Testis (tissue), 3 donors: ENCODE measurements around the gene FOXE1. TPM values are rescaled to one million over a fixed set of nuclear protein-coding genes. Genes with fewer than 3 reads are reported as not detected.

ENCODE experiments used
- DNase-seq: peaks from one replicate; pipeline ENCODE4 v3.0.0-alpha.2; 2019
- H3K27ac ChIP-seq, 2 donors: fragments of 200-600 bp; sonication (generic); one replicate each; pipeline ENCODE4 v1.5.1; 2019
- H3K27me3 ChIP-seq: fragments of 200-600 bp; sonication (generic); one replicate; pipeline ENCODE4 v1.5.1; 2019
- H3K36me3 ChIP-seq: fragments of 200-600 bp; sonication (generic); one replicate; pipeline ENCODE4 v1.5.1; 2017; ENCODE audit warnings: low read depth; ENCODE audit errors: missing control alignments
- H3K4me1 ChIP-seq: fragments of 200-600 bp; sonication (generic); one replicate; pipeline ENCODE4 v1.5.1; 2019
- H3K4me3 ChIP-seq, 2 donors: fragments of 200-600 bp; sonication (generic); one replicate each; pipeline ENCODE4 v1.5.1; 2017 to 2019
- H3K9me3 ChIP-seq: fragments of 200-600 bp; sonication (generic); one replicate; pipeline ENCODE4 v1.5.1; 2017
- POLR2A ChIP-seq: fragments of 450-650 bp; IDR thresholded peaks from one replicate; pipeline ENCODE4 v1.6.1; 2017; ENCODE audit warnings: antibody characterized with exemption, mild to moderate bottlenecking, moderate library complexity
- WGBS, 2 donors: methylation state at CpG; one replicate each; pipeline ENCODE4 v1.1.5; 2018; 5-methylcytosine and 5-hydroxymethylcytosine counted together
- intact Hi-C: fragments of 100-400 bp; cut with DNase I; formaldehyde crosslinking; loops from one replicate; pipeline ENCODE4 v1.15.1; 2023; ENCODE audit warnings: low total_unique reads
- polyA plus RNA-seq: library from polyadenylated mRNA; stranded (reverse); fragments of 350-450 nt; fragmentation: Illumina TruSeq; extraction: RNeasy Lipid Tissue Mini Kit (QIAGEN cat#74804); gene quantifications from one replicate; pipeline ENCODE4 v1.2.3, GENCODE V29; 2014; ENCODE audit warnings: low read depth, low replicate concordance; ENCODE audit not compliant: insufficient read depth
- total RNA-seq, 2 donors: library from RNA; depleted of rRNA; stranded (reverse); fragments of >200 nt; gene quantifications; one replicate each; pipeline ENCODE4 v1.2.3, GENCODE V29; 2016
- TF ChIP-seq, protein P1 (sequence below), 3 experiments: fragments of 450-650 bp in 2 of 3; fragments of 200-600 bp in 1 of 3; sonication (generic) in 1 of 3; IDR thresholded peaks; one replicate each; pipeline ENCODE4 v1.5.1; 2016 to 2019; ENCODE audit warnings: antibody characterized with exemption in 3 of 3, mild to moderate bottlenecking in 2 of 3, moderate library complexity in 1 of 3

FOXE1 gene
- total and polyA plus RNA-seq, 3 donors from 2014 or later, result 0.62 to 1.9 (median 1.1) TPM

DNA sequence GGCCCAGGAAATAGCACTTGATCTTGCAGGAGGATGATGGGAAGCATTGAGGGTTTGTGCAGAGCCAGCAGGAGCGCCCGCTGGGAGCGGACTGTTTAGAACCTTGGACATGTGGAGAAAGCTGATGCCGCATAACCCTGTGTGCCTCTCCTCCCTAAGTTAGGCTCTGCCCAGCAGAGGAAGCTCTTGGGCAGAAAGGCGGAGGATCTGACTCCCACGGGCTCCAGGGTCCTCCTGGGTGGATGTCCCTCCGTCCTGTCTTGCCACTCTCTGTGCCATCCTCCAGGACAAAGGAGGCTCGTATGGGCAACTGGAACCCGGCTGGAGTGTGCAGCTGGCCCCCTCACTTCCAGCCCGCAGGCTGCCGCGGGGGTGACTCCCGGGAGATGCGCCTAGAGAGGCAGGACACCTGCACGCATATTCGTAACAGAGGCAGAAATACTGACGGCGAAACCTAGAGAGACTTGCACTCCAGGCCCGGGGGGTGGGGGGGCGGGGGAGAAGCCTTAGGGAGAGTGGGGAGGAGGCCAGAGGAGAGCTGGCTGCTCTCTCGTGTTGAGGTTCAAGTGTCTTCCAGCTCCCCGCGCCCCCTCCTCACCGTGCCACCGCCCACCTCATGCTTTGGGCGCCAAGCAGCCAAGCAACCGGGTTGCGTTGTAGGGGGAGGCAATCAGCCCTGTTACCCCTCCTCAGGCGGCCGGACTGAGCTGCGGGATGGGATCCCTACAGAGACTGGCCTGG, 5.4 kb upstream of the FOXE1 start:
- no peak for DNase-seq
- Histone ChIP-seq H3K9me3 (no peaks in the 10 kb centered on the region), H3K4me3 (no peak overlapping the region), H3K36me3 (no peaks in the 10 kb centered on the region), H3K27me3 (no peaks in the 10 kb centered on the region), H3K4me1 (peaks cover 10% of the 10 kb centered on the region), H3K27ac (no peak overlapping the region)
- intact Hi-C loops, result no loop called here
- WGBS, 2 donors, result 3 to 9% methylated on average over 27 to 30 of the region's 31 CpGs
- TF ChIP-seq, protein P1, sequence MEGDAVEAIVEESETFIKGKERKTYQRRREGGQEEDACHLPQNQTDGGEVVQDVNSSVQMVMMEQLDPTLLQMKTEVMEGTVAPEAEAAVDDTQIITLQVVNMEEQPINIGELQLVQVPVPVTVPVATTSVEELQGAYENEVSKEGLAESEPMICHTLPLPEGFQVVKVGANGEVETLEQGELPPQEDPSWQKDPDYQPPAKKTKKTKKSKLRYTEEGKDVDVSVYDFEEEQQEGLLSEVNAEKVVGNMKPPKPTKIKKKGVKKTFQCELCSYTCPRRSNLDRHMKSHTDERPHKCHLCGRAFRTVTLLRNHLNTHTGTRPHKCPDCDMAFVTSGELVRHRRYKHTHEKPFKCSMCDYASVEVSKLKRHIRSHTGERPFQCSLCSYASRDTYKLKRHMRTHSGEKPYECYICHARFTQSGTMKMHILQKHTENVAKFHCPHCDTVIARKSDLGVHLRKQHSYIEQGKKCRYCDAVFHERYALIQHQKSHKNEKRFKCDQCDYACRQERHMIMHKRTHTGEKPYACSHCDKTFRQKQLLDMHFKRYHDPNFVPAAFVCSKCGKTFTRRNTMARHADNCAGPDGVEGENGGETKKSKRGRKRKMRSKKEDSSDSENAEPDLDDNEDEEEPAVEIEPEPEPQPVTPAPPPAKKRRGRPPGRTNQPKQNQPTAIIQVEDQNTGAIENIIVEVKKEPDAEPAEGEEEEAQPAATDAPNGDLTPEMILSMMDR (IDR thresholded peaks at IDR 0.05), result no peak
- no peak for TF ChIP-seq POLR2A

DNA sequence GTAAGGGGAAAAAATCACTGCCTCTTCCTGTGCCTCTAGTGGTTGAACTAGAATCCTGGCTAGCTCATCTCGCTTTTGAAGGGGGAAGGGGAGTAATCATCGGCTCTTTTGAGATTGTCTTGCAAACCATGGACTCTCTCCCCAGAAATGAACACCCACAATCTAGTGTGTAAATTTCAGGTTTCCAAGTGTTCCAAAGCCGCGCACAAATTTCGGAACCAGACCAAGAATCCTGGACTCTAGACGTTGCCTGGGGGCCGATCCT, 4.9 kb upstream of the FOXE1 start:
- Histone ChIP-seq H3K36me3 (no peaks in the 10 kb centered on the region), H3K9me3 (no peaks in the 10 kb centered on the region), H3K4me1 (peaks cover 10% of the 10 kb centered on the region), H3K27me3 (no peaks in the 10 kb centered on the region), H3K27ac (no peak overlapping the region), H3K4me3 (no peak overlapping the region)
- DNase-seq, result no peak
- intact Hi-C loops, result no loop called here
- 0 to 5% methylated on average over 5 to 7 of the region's 7 CpGs for WGBS, 2 donors
- no peak for TF ChIP-seq POLR2A
- TF ChIP-seq, protein P1 (IDR thresholded peaks at IDR 0.05), result no peak

DNA sequence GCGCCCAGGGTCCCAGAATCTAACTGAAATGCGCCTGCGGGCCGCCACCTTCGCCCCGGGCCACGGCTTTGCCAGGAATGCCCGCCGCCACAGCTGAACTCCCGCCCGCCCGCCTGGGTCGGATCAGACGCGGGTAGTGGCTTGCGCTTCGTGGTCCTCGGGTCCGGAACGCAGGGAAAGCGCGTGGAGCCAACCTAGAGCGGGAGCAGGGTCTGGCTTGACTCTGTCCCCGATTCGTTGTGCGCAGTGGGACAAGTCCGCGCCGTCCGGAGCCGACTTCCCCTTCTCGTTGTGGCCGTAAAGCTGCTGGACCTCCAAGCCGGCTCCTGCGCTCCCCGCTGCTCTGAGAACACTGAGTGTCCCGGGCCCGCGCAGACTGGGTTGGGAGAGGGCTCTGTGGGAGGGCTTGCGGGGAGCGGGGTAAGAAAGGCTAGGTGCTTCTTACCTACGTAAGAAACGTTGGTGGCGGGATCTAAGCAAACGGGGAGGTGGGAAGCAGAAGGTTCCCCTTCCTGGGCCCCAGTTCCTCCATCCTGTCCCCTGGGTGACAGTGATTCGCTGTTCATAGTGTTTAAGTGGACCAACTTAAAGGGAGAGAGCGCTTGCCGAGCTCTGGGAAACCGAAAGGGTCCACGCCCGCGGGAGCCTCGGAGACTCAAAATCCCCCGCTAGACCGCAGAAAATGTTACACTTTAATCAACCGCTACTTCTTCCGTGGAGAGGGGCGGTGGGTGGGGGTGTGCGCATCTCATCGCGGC, 4.4 kb upstream of the FOXE1 start:
- TF ChIP-seq POLR2A, result no peak
- TF ChIP-seq, protein P1 (IDR thresholded peaks at IDR 0.05), result no peak
- no peak for DNase-seq
- Histone ChIP-seq H3K27ac (no peak overlapping the region), H3K27me3 (no peaks in the 10 kb centered on the region), H3K36me3 (no peaks in the 10 kb centered on the region), H3K9me3 (no peaks in the 10 kb centered on the region), H3K4me1 (peaks cover 10% of the 10 kb centered on the region), H3K4me3 (peak overlapping the region in 1 of 2 donors; percentile 18)
- 2 to 4% methylated on average over 25 to 60 of the region's 61 CpGs for WGBS, 2 donors
- intact Hi-C loops, result no loop called here

DNA sequence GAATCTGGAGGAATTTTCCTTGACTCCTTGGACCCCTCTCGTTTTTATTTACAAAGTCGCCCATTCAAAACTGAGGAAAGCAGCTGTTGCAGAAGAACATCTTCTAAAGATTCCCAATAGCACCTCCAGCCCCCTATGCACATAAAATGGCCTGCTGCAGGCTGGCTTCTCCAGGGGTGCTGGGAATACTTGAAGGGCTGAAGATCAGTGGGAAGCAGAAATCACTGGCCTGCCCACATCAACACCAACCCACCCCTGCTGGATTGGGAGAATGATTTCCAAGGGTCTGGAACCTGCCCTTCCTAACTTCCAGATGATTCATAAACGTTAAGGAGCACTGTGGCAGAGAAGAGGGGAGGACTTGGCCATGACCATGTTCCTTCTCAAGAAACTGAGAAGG, 3.0 kb upstream of the FOXE1 start:
- TF ChIP-seq, protein P1 (IDR thresholded peaks at IDR 0.05), result no peak
- TF ChIP-seq POLR2A, result no peak
- H3K4me1 ChIP-seq, result peaks cover 10% of the 10 kb centered on the region
- H3K36me3 ChIP-seq, result no peaks in the 10 kb centered on the region
- no peak overlapping the region for H3K27ac ChIP-seq
- WGBS, 2 donors, result 28 to 31% methylated on average over 3 of the region's 3 CpGs
- H3K27me3 ChIP-seq, result no peaks in the 10 kb centered on the region
- intact Hi-C loops, result no loop called here
- no peak overlapping the region for H3K4me3 ChIP-seq
- DNase-seq, result no peak
- H3K9me3 ChIP-seq, result no peaks in the 10 kb centered on the region
